GM10847 (cell line): ENCODE data around the gene FBLN7.

Experiments used
- POLR2A ChIP-seq: IDR thresholded peaks from 2 replicates; pipeline ENCODE4 v1.6.1; 2011; ENCODE audit not compliant: insufficient read length; ENCODE audit errors: extremely low read depth

The FBLN7 gene

GRCh38 chr2:112138159-112139032 lies at the start of gene FBLN7:
FBLN7 (plus strand) TSS chr2:112138385; CDS start chr2:112138656, 271 bp downstream.
- TF ChIP-seq POLR2A, result no peak

GRCh38 chr2:112089375-112089774 lies 48.8 kb upstream of the FBLN7 start:
- no peak for TF ChIP-seq POLR2A

GRCh38 chr2:112092286-112093041 lies 45.7 kb upstream of the FBLN7 start:
- TF ChIP-seq POLR2A, result no peak

- TF ChIP-seq POLR2A, result no peak
Measured at GRCh38 chr2:112093216-112093615, 45.0 kb upstream of the FBLN7 start.

GRCh38 chr2:112095681-112096080 lies 42.5 kb upstream of the FBLN7 start:
- TF ChIP-seq POLR2A, result no peak

- no peak for TF ChIP-seq POLR2A
Measured at GRCh38 chr2:112096098-112096497, 42.1 kb upstream of the FBLN7 start.

- no peak for TF ChIP-seq POLR2A
Measured at GRCh38 chr2:112108178-112108832, 29.9 kb upstream of the FBLN7 start.

- TF ChIP-seq POLR2A, result no peak
Measured at GRCh38 chr2:112109278-112109677, 28.9 kb upstream of the FBLN7 start.

- no peak for TF ChIP-seq POLR2A
Measured at GRCh38 chr2:112110966-112111365, 27.2 kb upstream of the FBLN7 start.

- TF ChIP-seq POLR2A, result no peak
Measured at GRCh38 chr2:112118148-112118547, 20.0 kb upstream of the FBLN7 start.

- TF ChIP-seq POLR2A, result no peak
Measured at GRCh38 chr2:112121682-112122254, 16.4 kb upstream of the FBLN7 start.

- TF ChIP-seq POLR2A, result no peak
Measured at GRCh38 chr2:112129060-112129459, 9.1 kb upstream of the FBLN7 start.

GRCh38 chr2:112133344-112133743 lies 4.8 kb upstream of the FBLN7 start:
- TF ChIP-seq POLR2A, result no peak

GRCh38 chr2:112134120-112134519 lies 4.1 kb upstream of the FBLN7 start:
- TF ChIP-seq POLR2A, result no peak

- no peak for TF ChIP-seq POLR2A
Measured at GRCh38 chr2:112136096-112136495, 2.1 kb upstream of the FBLN7 start.
